RWPE1 (cell line): ENCODE results near the gene SH3RF3.

Source experiments
- CTCF ChIA-PET: fragments of 350-600 bp; sonication (Branson Sonifier 250); formaldehyde crosslinking; extraction: SDS; loops from one replicate; lab custom pipeline; 2021; lab: Yijun Ruan, JAX
- POLR2A ChIA-PET: fragments of 400-600 bp; formaldehyde crosslinking; extraction: SDS; loops from one replicate; lab custom pipeline; 2020; ENCODE audit warnings: antibody characterized with exemption; ENCODE audit not compliant: low non-redundant PET; lab: Yijun Ruan, JAX
- DNase-seq: peaks from one replicate; pipeline ENCODE4 v3.0.0; 2012; ENCODE audit warnings: low spot score
- H3K27ac ChIP-seq: fragments of 450-650 bp; 2 replicates; pipeline ENCODE4 v1.5.1; 2017
- TF ChIP-seq, protein P1 (sequence below): fragments of 450-650 bp; conservative IDR thresholded peaks from 2 replicates; pipeline ENCODE4 v1.5.1; 2017; ENCODE audit warnings: low read depth, mild to moderate bottlenecking

SH3RF3 gene

DNA sequence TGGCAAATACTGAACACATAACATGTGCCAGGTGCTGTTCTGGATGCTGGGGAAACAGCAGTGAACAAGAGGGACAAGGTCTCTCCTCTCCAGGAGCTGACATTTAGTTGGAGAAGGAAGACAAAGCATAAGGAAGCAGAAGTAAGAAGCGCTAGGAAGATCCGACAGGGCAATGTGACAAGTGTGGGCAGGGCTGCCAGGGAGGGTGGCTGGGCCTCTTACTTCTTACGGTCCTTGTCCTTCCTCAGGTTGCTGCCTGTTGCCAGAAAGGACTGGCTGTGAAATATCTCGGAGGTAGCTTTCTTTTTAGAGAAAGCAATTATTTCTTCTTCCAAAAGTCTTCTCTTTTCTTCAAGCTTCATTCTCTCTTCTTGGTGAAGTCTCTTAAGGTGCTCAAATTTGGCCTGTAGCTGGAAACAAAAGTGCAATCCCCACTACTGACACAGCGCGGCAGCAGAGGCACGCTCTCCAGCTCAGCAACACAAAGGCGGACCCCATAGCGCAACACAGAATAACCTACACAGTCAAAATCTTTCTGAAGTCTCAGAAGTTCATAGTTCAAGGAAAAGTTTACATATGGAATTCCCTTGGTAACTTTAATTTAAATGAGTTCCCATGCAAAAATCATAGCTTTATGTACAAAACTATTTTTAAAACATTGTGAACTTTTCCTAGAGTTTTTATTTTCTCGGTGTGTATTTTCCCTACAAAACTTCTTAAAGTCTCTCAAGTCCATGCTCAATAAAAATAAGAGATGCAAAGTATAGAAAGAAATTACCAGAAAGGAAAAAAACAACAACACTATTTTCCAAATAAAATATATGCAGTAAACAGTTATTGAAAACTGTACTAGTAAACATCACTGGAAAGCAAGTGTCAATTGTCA is 417.1 kb downstream of the SH3RF3 start:
- POLR2A ChIA-PET: no interaction called here
- no peak overlapping the region for H3K27ac ChIP-seq
- CTCF ChIA-PET: interaction anchor here (0.5 to 5.3 kb wide), 20 partner anchors 9 to 1115 kb away, joined by 3 to 51 read pairs (median 4); no protein-coding TSS in a partner anchor
- TF ChIP-seq, protein P1, sequence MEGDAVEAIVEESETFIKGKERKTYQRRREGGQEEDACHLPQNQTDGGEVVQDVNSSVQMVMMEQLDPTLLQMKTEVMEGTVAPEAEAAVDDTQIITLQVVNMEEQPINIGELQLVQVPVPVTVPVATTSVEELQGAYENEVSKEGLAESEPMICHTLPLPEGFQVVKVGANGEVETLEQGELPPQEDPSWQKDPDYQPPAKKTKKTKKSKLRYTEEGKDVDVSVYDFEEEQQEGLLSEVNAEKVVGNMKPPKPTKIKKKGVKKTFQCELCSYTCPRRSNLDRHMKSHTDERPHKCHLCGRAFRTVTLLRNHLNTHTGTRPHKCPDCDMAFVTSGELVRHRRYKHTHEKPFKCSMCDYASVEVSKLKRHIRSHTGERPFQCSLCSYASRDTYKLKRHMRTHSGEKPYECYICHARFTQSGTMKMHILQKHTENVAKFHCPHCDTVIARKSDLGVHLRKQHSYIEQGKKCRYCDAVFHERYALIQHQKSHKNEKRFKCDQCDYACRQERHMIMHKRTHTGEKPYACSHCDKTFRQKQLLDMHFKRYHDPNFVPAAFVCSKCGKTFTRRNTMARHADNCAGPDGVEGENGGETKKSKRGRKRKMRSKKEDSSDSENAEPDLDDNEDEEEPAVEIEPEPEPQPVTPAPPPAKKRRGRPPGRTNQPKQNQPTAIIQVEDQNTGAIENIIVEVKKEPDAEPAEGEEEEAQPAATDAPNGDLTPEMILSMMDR: peak; percentile 98
- peak; percentile 58 for DNase-seq

DNA sequence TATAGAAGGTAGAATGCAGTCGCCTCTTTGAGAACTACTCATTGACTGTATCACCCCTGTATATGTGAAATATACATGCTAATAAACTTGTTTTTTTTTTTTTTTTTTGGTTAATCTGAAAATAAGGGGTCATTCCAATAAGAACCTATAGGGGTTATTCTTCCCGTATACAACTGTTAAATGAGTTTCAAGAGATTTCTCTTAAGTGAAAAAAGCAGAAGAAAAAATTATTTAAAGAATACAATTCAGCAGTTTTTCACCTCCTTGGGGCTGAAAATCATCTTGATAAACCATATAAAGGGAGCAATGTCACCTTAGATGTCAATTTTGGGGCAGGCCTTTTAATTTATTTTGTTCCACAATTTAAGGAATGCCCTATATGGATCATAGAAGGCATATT is 418.3 kb downstream of the SH3RF3 start:
- POLR2A ChIA-PET: interaction anchor here (0.9 kb wide), 1 partner anchor 156 kb away, joined by 3 read pairs; no protein-coding TSS in a partner anchor
- CTCF ChIA-PET: interaction anchor here (0.6 to 5.3 kb wide), 4 partner anchors 116 to 188 kb away, joined by 3 to 51 read pairs (median 17); no protein-coding TSS in a partner anchor
- H3K27ac ChIP-seq: no peak overlapping the region
- TF ChIP-seq, protein P1: no peak
- no peak for DNase-seq

DNA sequence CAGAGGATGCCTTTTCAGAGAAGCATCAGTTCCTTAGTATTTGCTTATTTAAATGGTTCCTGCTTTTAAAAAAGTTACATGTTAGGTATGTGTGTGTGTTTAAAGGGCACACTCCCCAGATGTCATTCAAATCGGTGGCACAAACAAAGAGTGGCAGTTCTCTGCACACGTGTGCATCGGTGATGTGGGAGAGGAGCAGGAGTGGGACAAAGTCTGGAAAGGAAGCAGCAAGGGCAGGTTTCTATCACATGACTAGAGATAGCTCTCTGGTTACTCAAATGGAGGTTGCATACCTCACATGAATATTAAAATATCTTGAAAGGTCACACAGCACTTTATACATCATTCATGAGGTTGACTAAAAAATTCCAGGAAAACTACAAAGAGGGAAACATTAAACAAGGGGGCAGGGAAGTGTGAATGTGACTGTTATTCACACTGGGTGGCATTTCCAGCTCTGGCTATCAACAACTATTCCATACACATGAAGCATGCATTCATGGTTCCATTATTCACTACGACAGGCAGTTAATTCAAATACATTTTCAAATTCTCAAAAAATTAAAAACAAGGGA is 420.1 kb downstream of the SH3RF3 start:
- TF ChIP-seq, protein P1: no peak
- ChIA-PET POLR2A (no interaction called here), CTCF (interaction anchor here (1.3 to 5.3 kb wide), 2 partner anchors 165 to 187 kb away, joined by 3 to 51 read pairs; no protein-coding TSS in a partner anchor)
- DNase-seq: no peak
- no peak overlapping the region for H3K27ac ChIP-seq
